ENCODE measurements around the gene SORCS3. TPM values are rescaled to one million over a fixed set of nuclear protein-coding genes. Genes with fewer than 3 reads are reported as not detected.

SORCS3 gene
- total RNA-seq, 3 donors from 2014 or later: 0.60 TPM; not detected in 2

DNA sequence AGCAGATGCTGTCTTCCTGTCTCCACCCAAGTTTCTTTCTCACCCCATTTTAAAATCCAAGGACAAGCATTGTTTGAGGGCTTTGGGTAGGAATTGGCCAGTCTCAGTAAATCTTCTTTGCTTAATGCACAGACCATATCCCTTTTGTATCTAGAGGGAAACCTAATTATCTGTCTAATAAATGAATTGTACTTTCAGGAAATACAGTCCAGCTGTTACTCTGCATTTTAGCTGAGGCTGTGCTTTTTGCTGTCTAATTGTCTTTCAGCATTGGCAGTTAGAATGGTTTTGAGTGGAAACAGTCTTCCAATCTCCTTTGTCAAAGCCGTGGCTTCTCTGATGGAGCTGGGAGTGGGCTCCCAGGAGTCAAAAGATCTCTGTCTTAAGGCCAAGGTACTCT lies 388.2 kb downstream of the SORCS3 start:
- Histone ChIP-seq H3K4me3 (no peak overlapping the region), H3K36me3 (ENCODE audit: low read depth) (no peaks in the 10 kb centered on the region), H3K4me1 (ENCODE audit: low read depth) (no peaks in the 10 kb centered on the region), H3K9me3 (no peaks in the 10 kb centered on the region)
- DNase-seq (no peak), ATAC-seq (no peak)
- intact Hi-C loops (cut with DNase I, micrococcal nuclease): no loop called here
- no peak for TF ChIP-seq CTCF (IDR thresholded peaks at IDR 0.05)

GRCh38 chr10:105037022-105037421 lies 395.9 kb downstream of the SORCS3 start:
- ATAC-seq (no peak), DNase-seq (no peak)
- Histone ChIP-seq H3K4me3 (no peak overlapping the region), H3K36me3 (ENCODE audit: low read depth) (no peaks in the 10 kb centered on the region), H3K4me1 (ENCODE audit: low read depth) (no peaks in the 10 kb centered on the region), H3K9me3 (no peaks in the 10 kb centered on the region)
- intact Hi-C loops (cut with DNase I, micrococcal nuclease): no loop called here
- TF ChIP-seq CTCF (IDR thresholded peaks at IDR 0.05): no peak

GRCh38 chr10:105041956-105042355 lies 400.9 kb downstream of the SORCS3 start:
- intact Hi-C loops (cut with DNase I, micrococcal nuclease): no loop called here
- Histone ChIP-seq H3K4me3 (no peak overlapping the region), H3K4me1 (ENCODE audit: low read depth) (no peaks in the 10 kb centered on the region), H3K9me3 (no peaks in the 10 kb centered on the region), H3K36me3 (ENCODE audit: low read depth) (no peaks in the 10 kb centered on the region)
- ATAC-seq (no peak), DNase-seq (no peak)
- TF ChIP-seq CTCF (IDR thresholded peaks at IDR 0.05): no peak

DNA sequence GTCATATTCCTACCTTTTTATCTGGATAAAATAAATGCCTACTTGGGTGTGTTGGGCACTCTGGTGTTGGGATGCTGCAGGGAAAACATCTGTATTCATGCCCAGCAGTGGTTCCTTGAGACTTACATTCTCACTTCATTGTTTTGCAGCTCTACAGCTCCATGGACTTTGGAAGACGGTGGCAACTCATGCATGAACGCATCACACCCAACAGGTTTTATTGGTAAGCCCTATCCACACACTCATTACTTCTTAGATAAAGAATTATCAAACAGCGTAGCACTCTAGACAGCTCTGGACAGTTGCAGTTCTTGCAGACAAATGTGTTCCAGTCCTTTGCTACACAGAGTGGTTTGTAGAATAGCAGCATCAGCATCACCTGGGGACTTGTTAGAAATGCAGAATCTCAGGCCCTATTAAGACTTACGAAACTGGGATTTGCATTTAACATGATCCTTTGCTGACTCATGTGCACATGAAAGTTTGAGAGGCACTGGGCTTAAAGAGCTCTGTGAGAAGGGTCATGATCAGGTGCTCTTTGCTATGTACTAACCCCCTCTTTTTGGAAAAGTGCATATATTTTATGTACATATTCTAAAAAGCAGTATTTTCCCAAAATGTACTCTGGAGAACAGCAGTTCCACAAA lies 401.9 kb downstream of the SORCS3 start:
- Histone ChIP-seq H3K4me3 (no peak overlapping the region), H3K4me1 (ENCODE audit: low read depth) (no peaks in the 10 kb centered on the region), H3K36me3 (ENCODE audit: low read depth) (no peaks in the 10 kb centered on the region), H3K9me3 (no peaks in the 10 kb centered on the region)
- intact Hi-C loops (cut with DNase I, micrococcal nuclease): no loop called here
- TF ChIP-seq CTCF (IDR thresholded peaks at IDR 0.05): no peak
- DNase-seq: no peak
- no peak for ATAC-seq

GRCh38 chr10:105044902-105045301 lies 403.8 kb downstream of the SORCS3 start:
- H3K9me3 ChIP-seq: no peaks in the 10 kb centered on the region

More at GRCh38 chr10:105044902-105045301, 403.8 kb downstream of the SORCS3 start:
- DNase-seq: no peak
- intact Hi-C loops (cut with DNase I, micrococcal nuclease): no loop called here
- Histone ChIP-seq H3K4me3 (no peak overlapping the region), H3K36me3 (ENCODE audit: low read depth) (no peaks in the 10 kb centered on the region), H3K4me1 (ENCODE audit: low read depth) (no peaks in the 10 kb centered on the region)
- no peak for TF ChIP-seq CTCF (IDR thresholded peaks at IDR 0.05)
- no peak for ATAC-seq
